ENCODE data around the gene HOXB4. TPM values are rescaled to one million over a fixed set of nuclear protein-coding genes. Genes with fewer than 3 reads are reported as not detected.
A peak's percentile ranks its signal among the peaks of the same experiment; 100 is the strongest.

HOXB4 gene
- total RNA-seq, 1 experiment from 2014 or later, result not detected

- Mint-ChIP-seq H3K27me3 (ENCODE audit: low read depth) (peaks cover 99% of the 10 kb centered on the region), H3K36me3 (ENCODE audit: insufficient read depth in 1 of 3, low read depth in 3 of 3) (no peaks in the 10 kb centered on the region), H3K27ac (no peak overlapping the region), H3K4me3 (no peak overlapping the region; a peak in 1 of 5 replicates), H3K4me1 (peaks cover 23 to 47% of the 10 kb centered on the region in 2 experiments), H3K9me3 (peaks cover 11% of the 10 kb centered on the region in 2 experiments; a peak in 4 of 5 replicates)
- H3K4ac ChIP-seq (ENCODE audit: low read depth, low read length), result no peak overlapping the region
- no peak for TF ChIP-seq CTCF (conservative IDR thresholded peaks at IDR 0.05)
- no peak overlapping the region for H3K9ac ChIP-seq (ENCODE audit: extremely low read depth, insufficient read length, low read length)
- H3K14ac ChIP-seq (ENCODE audit: insufficient read depth, low read length), result no peak overlapping the region
- H2BK20ac ChIP-seq (ENCODE audit: low read depth, low read length, poor library complexity, severe bottlenecking), result no peak overlapping the region
- H3K9me3 ChIP-seq (ENCODE audit: control insufficient read depth, low read depth, low read length), result no peaks in the 10 kb centered on the region
- H2BK120ac ChIP-seq (ENCODE audit: low read depth, low read length, poor library complexity, severe bottlenecking), result no peak overlapping the region
- no peak overlapping the region for H3K4me2 ChIP-seq (ENCODE audit: insufficient read depth, insufficient read length, low read length)
- H3K18ac ChIP-seq (ENCODE audit: insufficient read length, low read depth, low read length), result no peak overlapping the region
- no peak overlapping the region for H2AK5ac ChIP-seq (ENCODE audit: insufficient read length, low read length)
- H3K27ac ChIP-seq (ENCODE audit: insufficient read length, low read depth, low read length), result no peak overlapping the region
- no peak overlapping the region for H2BK12ac ChIP-seq (ENCODE audit: insufficient read length, low read depth, low read length)
- no peak overlapping the region for H4K5ac ChIP-seq (ENCODE audit: insufficient read length, low read depth, low read length)
- no CpG with 5 or more reads among the region's 11 CpGs for WGBS (ENCODE audit: extremely low coverage, insufficient read length, low lambda C conversion rate)
- no peak overlapping the region for H4K91ac ChIP-seq (ENCODE audit: insufficient read length, low read depth, low read length)
- H4K20me1 ChIP-seq (ENCODE audit: control insufficient read depth, insufficient read depth, insufficient read length), result peaks cover 3% of the 10 kb centered on the region
- H3K23me2 ChIP-seq (ENCODE audit: insufficient read length, low read depth, low read length, poor library complexity, severe bottlenecking), result no peaks in the 10 kb centered on the region
- peaks cover 91% of the 10 kb centered on the region for H3K27me3 ChIP-seq (ENCODE audit: insufficient read depth, low read length)
- no peak overlapping the region for H2BK5ac ChIP-seq (ENCODE audit: insufficient read length, low read length)
- H3K23ac ChIP-seq (ENCODE audit: insufficient read length, low read depth, low read length), result no peak overlapping the region
- no peak overlapping the region for H2AFZ ChIP-seq (ENCODE audit: low read length)
- peaks cover 3% of the 10 kb centered on the region; the same call in 1 of the 2 replicates for H3K4me1 ChIP-seq (ENCODE audit: insufficient read depth, low read length)
- no peak overlapping the region for H3K56ac ChIP-seq (ENCODE audit: insufficient read length, low read depth, low read length)
- H2BK15ac ChIP-seq (ENCODE audit: low read depth, low read length), result no peak overlapping the region
- H3K79me1 ChIP-seq (ENCODE audit: insufficient read depth, low read depth, low read length, poor library complexity, severe bottlenecking), result no peaks in the 10 kb centered on the region
- H4K8ac ChIP-seq (replicated peaks; ENCODE audit: insufficient read length, low read depth, low read length), result no peak overlapping the region
- H3T11ph ChIP-seq (ENCODE audit: low read length), result no peak overlapping the region
- no peaks in the 10 kb centered on the region for H3K79me2 ChIP-seq (ENCODE audit: insufficient read depth, low read length)
- peak; percentile 77 for DNase-seq
These were observed 25.5 kb downstream of the HOXB4 start for GRCh38 chr17:48552466-48553189.

Data from H9 (cell line).